Loucy (cell line): ENCODE results near the gene NAXD.

ENCODE experiments used
- EZH2phosphoT487 ChIP-seq: fragments of 200-600 bp; IDR thresholded peaks from 2 replicates; pipeline ENCODE4 v1.6.1; 2018; ENCODE audit warnings: antibody characterized with exemption, mild to moderate bottlenecking, moderate library complexity, borderline replicate concordance
- TF ChIP-seq, protein P1 (sequence below): fragments of 200-600 bp; sonication (generic); conservative IDR thresholded peaks from 2 replicates; pipeline ENCODE4 v1.5.1; 2014; ENCODE audit warnings: mild to moderate bottlenecking, antibody characterized with exemption, low read length

DNA sequence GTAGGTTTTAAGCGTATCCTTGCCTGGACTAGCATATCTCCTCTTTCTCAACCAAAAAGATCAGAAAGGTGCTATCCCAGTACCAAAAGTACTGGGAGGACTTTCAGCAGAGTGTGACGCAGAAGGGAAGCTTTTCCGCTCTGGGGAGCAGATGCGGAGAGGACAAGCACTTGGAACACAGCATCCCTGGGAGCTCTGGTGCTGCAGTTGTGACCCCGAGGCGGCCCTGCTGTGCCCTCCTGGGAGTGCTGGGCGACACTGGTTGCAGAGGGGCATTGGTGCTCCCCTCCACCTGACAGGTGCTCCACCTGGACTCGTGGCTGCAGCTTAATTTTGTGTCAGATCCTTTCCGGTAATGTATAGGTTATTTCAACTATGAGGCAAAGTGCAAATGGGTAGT is 3.4 kb downstream of the NAXD start:
- TF ChIP-seq, protein P1, sequence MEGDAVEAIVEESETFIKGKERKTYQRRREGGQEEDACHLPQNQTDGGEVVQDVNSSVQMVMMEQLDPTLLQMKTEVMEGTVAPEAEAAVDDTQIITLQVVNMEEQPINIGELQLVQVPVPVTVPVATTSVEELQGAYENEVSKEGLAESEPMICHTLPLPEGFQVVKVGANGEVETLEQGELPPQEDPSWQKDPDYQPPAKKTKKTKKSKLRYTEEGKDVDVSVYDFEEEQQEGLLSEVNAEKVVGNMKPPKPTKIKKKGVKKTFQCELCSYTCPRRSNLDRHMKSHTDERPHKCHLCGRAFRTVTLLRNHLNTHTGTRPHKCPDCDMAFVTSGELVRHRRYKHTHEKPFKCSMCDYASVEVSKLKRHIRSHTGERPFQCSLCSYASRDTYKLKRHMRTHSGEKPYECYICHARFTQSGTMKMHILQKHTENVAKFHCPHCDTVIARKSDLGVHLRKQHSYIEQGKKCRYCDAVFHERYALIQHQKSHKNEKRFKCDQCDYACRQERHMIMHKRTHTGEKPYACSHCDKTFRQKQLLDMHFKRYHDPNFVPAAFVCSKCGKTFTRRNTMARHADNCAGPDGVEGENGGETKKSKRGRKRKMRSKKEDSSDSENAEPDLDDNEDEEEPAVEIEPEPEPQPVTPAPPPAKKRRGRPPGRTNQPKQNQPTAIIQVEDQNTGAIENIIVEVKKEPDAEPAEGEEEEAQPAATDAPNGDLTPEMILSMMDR, result no peak
- TF ChIP-seq EZH2phosphoT487, result no peak
